Calu3 (cell line): ENCODE data around the gene LTB. TPM values are rescaled to one million over a fixed set of nuclear protein-coding genes. Genes with fewer than 3 reads are reported as not detected.

Source experiments
- BruUV-seq: library from RNA; stranded (reverse); fragments of 400-500 nt; replicated peaks from 2 replicates; lab custom pipeline; 2021; lab: Mats Ljungman, UMichigan
- CTCF ChIA-PET: fragments of 300-600 bp; sonication (Branson Sonifier 250); formaldehyde crosslinking; loops from one replicate; lab custom pipeline; 2022; ENCODE audit warnings: antibody characterized with exemption; lab: Charles Lee
- DNase-seq: peaks from one replicate; pipeline ENCODE4 v3.0.0; 2022
- H3K27ac Mint-ChIP-seq: one replicate; pipeline ENCODE4 v1.8.0; 2022; ENCODE audit warnings: mixed read lengths; ENCODE audit not compliant: unreplicated experiment
- H3K27me3 Mint-ChIP-seq: one replicate; pipeline ENCODE4 v1.8.0; 2022; ENCODE audit warnings: mixed read lengths; ENCODE audit not compliant: unreplicated experiment
- H3K36me3 Mint-ChIP-seq: one replicate; pipeline ENCODE4 v1.8.0; 2022; ENCODE audit warnings: mild to moderate bottlenecking, moderate library complexity, mixed read lengths; ENCODE audit not compliant: insufficient read depth, unreplicated experiment
- H3K4me1 Mint-ChIP-seq: one replicate; pipeline ENCODE4 v1.8.0; 2022; ENCODE audit warnings: mild to moderate bottlenecking, low read depth, mixed read lengths; ENCODE audit not compliant: unreplicated experiment
- H3K4me3 Mint-ChIP-seq: one replicate; pipeline ENCODE4 v1.8.0; 2022; ENCODE audit warnings: mild to moderate bottlenecking, low read depth, moderate library complexity, mixed read lengths; ENCODE audit not compliant: unreplicated experiment
- H3K9me3 Mint-ChIP-seq: one replicate; pipeline ENCODE4 v1.8.0; 2022; ENCODE audit warnings: low read depth, mixed read lengths; ENCODE audit not compliant: unreplicated experiment
- CTCF ChIP-seq: fragments of 200-600 bp; IDR thresholded peaks from one replicate; pipeline ENCODE4 v1.8.0; 2022; ENCODE audit warnings: antibody characterized with exemption; ENCODE audit not compliant: unreplicated experiment
- intact Hi-C: fragments of 100-400 bp; cut with micrococcal nuclease; formaldehyde crosslinking; loops from one replicate; pipeline ENCODE4 v1.10.0; 2022; ENCODE audit not compliant: unreplicated experiment
- total RNA-seq: library from RNA; stranded (reverse); gene quantifications from 2 replicates; pipeline ENCODE4 v1.2.3, GENCODE V29; 2022

LTB gene
- total RNA-seq, 1 experiment from 2014 or later = 1.4 TPM

DNA sequence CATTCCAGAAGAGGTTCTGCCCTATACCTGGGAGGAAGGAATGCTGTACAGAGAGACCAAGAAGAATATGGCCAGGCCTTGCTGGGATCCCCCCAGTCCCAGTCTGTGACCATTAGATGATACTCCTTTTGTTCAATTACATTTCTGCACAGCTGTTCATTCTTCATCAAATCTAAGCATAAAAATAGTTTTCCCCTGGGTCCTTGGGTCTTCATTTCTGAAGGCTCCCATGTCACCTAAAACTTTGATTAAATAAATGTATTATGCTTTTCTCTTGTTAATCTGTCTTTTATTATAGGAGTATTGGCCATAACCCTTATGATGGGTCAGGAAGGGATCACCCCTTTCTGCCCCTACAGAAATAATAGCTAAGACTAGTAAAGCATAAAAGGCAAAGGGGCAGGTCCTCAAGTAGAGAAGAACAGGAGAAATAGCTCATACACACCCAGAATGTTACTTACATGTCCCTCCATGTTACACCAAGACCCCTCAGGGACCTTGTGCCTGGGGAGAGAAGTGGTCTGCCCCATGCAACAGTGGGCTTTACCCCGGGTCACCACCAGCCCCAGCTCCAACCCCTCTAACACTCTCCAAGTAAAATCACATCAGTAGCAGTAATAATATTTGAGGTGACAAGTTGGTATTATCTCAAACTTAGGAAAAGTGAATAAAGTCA, 12.2 kb downstream of the LTB start:
- Mint-ChIP-seq H3K36me3 (no peaks in the 10 kb centered on the region), H3K9me3 (no peaks in the 10 kb centered on the region), H3K4me1 (no peaks in the 10 kb centered on the region), H3K4me3 (no peak overlapping the region), H3K27me3 (peaks cover 66% of the 10 kb centered on the region), H3K27ac (no peak overlapping the region)
- DNase-seq = no peak
- no TSS peak for BruUV-seq
- intact Hi-C loops = no loop called here
- no peak for TF ChIP-seq CTCF
- CTCF ChIA-PET = interaction anchor here (0.6 to 0.7 kb wide), 2 partner anchors 23 to 1149 kb away, joined by 3 to 4 read pairs; no protein-coding TSS in a partner anchor

GRCh38 chr6:31568537-31568961, 13.7 kb downstream of the LTB start:
- DNase-seq = no peak
- no TSS peak for BruUV-seq
- Mint-ChIP-seq H3K36me3 (peaks cover 5% of the 10 kb centered on the region), H3K4me1 (no peaks in the 10 kb centered on the region), H3K27me3 (peaks cover 59% of the 10 kb centered on the region), H3K27ac (no peak overlapping the region), H3K9me3 (no peaks in the 10 kb centered on the region), H3K4me3 (no peak overlapping the region)
- TF ChIP-seq CTCF = no peak
- CTCF ChIA-PET = no interaction called here
- intact Hi-C loops = no loop called here

- Mint-ChIP-seq H3K27ac (no peak overlapping the region), H3K4me1 (no peaks in the 10 kb centered on the region), H3K36me3 (peaks cover 5% of the 10 kb centered on the region), H3K4me3 (no peak overlapping the region), H3K27me3 (peaks cover 51% of the 10 kb centered on the region), H3K9me3 (no peaks in the 10 kb centered on the region)
- no TSS peak for BruUV-seq
- TF ChIP-seq CTCF = no peak
- intact Hi-C loops = no loop called here
- CTCF ChIA-PET = interaction anchor here (0.9 kb wide), 1 partner anchor 31 kb away, joined by 3 read pairs; no protein-coding TSS in a partner anchor
- DNase-seq = no peak
These were observed 14.5 kb downstream of the LTB start for GRCh38 chr6:31567531-31568370.

GRCh38 chr6:31560697-31561058, 21.5 kb downstream of the LTB start:
- Mint-ChIP-seq H3K27ac (no peak overlapping the region), H3K36me3 (peaks cover 20% of the 10 kb centered on the region), H3K4me1 (peaks cover 21% of the 10 kb centered on the region), H3K4me3 (no peak overlapping the region), H3K27me3 (peaks cover 15% of the 10 kb centered on the region), H3K9me3 (no peaks in the 10 kb centered on the region)
- intact Hi-C loops = no loop called here
- BruUV-seq = no TSS peak
- no peak for DNase-seq
- TF ChIP-seq CTCF = no peak
- CTCF ChIA-PET = interaction anchor here (0.6 to 0.8 kb wide), 2 partner anchors 23 to 58 kb away, joined by 3 read pairs; no protein-coding TSS in a partner anchor
